Umbilical cord (tissue), 2 donors: ENCODE measurements around the gene LRCH2. TPM values are rescaled to one million over a fixed set of nuclear protein-coding genes. Genes with fewer than 3 reads are reported as not detected.
"Not testable (repeated sequence)": the region's sequence is repeated elsewhere in the genome, so short reads cannot be mapped to it uniquely, and the experiment has no call there.

Source experiments
- DNase-seq: peaks from one replicate; pipeline ENCODE4 v3.0.0-alpha.2; 2015; ENCODE audit warnings: low spot score
- total RNA-seq: library from RNA; depleted of rRNA; stranded (reverse); fragments of >200 nt; gene quantifications from one replicate; pipeline ENCODE4 v1.2.3, GENCODE V29; 2014; ENCODE audit warnings: low replicate concordance; ENCODE audit not compliant: insufficient read depth

LRCH2 gene
- total RNA-seq, 1 donor from 2014 or later: 28.9 TPM

- DNase-seq: not testable (repeated sequence)
Observed at GRCh38 chrX:115209547-115209946, 24.3 kb downstream of the LRCH2 start.

- no peak for DNase-seq
Observed at GRCh38 chrX:115204040-115204439, 29.9 kb downstream of the LRCH2 start.

- no peak for DNase-seq
Observed at GRCh38 chrX:115192244-115192700, 41.6 kb downstream of the LRCH2 start.

DNA sequence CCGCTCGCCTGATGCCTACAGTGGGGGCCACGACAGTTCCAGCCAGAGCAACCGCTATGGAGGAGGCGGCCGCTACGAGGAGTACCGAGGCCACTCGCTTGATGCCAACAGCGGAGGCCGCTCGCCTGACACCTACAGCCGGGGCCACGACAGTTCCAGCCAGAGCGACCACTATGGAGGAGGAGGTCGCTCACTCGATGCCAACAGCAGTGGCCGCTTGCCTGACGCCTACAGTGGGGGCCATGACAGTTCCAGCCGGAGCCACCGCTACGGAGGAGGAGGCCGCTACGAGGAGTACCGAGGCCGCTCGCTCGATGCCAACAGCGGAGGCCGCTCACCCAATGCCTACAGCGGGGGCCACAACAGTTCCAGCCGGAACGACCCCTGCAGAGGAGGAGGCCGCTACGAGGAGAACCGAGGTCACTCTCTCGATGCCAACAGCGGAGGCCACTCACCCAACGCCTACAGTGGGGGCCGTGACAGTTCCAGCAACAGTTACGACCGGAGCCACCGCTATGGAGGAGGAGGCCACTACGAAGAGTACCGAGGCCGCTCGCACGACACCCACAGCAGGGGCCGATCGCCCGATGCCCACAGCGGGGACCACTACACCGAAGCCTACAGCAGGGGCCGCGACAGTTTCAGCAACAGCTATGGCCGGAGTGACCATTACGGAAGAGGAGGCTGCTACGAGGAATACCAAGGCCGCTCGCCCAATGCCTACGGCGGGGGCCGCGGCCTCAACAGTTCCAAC is 42.2 kb downstream of the LRCH2 start:
- DNase-seq: no peak

DNA sequence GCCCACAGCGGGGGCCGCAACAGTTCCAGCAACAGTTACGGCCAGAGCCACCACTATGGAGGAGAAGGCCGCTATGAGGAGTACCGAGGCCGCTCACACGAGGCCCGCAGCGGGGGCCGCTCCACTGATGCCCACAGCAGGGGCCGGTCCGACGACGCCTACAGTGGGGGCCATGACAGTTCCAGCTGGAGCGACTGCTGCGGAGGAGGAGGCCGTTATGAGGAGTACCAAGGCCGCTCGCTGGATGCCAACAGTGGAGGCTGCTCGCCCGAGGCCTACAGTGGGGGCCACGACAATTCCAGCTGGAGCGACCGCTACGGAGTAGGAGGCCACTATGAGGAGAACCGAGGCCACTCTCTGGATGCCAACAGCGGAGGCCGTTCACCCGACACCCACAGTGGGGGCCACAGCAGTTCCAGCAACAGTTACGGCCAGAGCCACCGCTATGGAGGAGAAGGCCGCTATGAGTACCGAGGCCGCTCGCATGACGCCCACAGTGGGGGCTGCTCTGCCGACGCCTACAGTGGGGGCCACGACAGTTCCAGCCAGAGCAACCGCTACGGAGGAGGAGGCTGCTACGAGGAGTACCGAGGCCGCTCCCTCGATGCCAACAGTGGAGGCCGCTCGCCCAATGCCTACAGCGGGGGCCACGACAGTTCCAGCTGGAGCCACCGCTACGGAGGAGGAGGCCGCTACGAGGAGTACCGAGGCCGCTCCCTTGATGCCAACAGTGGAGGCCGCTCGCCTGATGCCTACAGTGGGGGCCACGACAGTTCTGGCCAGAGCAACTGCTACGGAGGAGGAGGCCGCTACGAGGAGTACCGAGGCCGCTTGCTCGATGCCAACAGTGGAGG is 43.0 kb downstream of the LRCH2 start:
- no peak for DNase-seq

GRCh38 chrX:115189646-115190635 is 44.0 kb downstream of the LRCH2 start:
- no peak for DNase-seq

DNA sequence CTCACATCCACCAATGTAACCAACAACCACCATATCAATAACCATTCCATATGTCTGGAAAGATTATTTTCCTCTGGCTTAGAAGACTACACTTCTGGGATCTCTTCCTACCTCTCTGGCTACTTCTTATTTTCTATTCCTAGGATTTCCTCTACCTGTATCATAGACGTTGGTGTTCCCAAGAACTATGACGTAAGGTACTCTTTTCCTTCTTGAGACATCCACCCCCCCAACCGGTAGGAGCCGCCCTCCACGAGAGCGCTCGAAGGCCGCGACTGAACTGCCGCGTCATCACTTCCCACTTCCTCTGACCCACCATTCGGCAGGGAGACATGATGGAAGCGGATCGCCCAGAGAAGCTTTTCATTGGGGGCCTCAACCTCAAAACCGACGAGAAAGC is 44.8 kb downstream of the LRCH2 start, which contains the start of gene RBMXL3:
RBMXL3 (plus strand) TSS at position 301 of the 400 bp plus-strand sequence; CDS start at position 333, 32 bp downstream.
- no peak for DNase-seq

DNA sequence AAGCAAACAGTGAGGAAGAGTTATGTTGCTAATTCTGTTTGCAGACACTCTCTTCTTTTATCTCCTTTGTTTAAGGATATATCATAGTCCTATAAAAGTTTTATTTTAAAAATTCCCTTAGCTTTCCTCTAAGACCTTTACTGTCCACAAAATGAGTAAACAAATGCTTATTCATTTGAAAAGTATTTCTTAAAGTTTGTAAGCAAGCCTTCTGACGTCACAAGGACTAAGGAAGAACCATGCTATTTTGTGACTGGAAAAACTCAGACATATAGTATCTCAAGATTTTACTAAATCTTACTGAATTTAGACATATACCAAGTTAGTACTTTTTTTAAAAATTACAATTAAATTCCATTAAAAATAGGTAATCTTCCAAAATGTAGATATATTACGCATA is 49.9 kb downstream of the LRCH2 start:
- no peak for DNase-seq

DNA sequence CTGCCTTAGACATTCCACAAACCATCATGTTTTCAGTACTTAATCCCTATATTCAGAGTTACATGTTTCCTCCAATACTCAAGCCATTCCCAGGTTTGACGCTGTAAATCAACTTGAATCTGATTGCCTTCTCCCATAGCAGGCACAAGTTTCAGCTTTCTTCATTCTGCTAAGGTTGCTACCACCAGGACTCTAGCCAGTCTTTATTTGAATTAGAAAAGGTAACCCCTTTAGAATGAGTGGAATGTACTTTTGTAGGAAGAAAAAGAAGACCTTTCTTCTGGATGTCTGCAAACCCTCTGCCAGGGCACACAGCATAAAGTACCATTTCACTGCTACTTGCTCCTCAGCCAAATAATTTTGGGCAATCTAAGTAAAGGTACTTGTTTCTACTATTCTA is 55.4 kb downstream of the LRCH2 start:
- no peak for DNase-seq

GRCh38 chrX:115177932-115178331 is 56.0 kb downstream of the LRCH2 start:
- DNase-seq: no peak

GRCh38 chrX:115174548-115174947 is 59.3 kb downstream of the LRCH2 start:
- DNase-seq: no peak

DNA sequence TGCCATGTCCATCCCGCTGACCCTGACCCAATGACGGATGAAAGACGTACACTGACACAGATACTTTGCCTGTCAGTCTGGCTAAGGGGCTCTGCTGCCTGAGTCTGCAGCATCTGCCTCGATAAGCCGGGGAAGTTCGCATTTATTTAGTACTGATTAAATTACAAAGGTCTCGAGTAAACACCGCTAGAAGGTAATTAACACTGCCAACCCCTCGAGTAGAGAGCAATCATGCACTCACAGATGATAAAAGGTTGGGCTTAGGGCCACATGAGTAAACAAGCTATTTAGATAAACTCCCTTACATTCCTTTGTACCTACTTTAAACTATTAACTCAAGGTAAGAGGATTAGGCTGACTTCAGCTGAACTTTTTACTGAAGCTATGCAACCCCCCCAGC is 60.7 kb downstream of the LRCH2 start:
- no peak for DNase-seq

DNA sequence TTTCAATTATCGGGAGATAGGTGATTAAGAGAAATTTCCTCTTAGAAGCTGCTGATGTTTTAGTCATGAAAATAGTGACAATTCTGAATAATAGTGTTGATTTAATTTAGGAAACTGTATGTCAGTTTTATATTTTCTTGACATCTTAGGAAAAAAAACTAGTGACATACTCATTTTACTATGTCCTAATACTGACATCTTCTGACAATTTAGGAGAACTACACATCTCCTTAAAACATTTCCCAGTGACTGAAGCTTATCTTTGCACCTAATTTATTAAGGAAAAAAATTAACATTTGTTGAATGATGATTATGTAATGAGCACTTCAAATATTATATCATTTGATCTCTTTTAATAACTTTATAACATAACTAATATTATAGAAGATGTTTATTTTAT is 86.7 kb downstream of the LRCH2 start:
- DNase-seq: peak; percentile 1

GRCh38 chrX:115142057-115142456 is 91.8 kb downstream of the LRCH2 start:
- no peak for DNase-seq

DNA sequence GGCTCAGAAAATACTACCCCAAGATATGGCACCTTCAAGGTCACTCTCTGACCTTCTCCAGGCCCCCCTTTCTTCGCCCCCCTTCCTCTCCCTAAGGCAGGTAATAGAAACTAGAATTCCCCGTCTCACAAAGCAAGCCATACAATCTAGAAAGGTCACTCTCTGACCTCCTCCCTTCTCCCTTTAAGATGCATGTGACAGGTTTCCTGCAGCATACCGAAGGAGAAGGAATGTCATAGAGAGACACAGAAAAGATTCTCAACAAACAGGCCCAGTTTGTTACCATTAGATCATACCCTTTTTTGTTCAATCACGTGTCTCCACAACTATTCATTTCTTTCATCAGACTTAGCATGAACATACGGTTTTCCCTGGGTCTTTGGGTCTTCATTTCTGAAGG is 95.9 kb downstream of the LRCH2 start:
- DNase-seq: no peak

- no peak for DNase-seq
Observed at GRCh38 chrX:115134382-115134781, 99.5 kb downstream of the LRCH2 start.

DNA sequence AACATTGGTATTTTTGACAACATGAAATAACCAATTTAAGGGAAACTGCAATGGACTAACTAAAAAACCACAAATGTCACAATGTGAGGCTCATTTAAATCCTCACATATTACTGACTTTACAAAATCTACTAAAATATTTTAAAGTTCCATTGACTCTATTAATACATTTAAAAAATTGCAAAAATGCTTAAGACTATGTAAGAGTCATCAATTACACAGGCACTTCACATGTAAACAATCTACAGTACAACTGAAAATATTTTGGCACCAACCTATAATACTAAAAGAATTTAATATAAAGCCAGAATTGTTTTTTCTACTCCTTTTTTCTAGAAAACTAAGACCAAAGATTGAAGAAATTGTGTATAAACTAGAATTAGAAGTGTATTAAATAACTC is 121.5 kb downstream of the LRCH2 start:
- no peak for DNase-seq

GRCh38 chrX:115098897-115099296 is 135.0 kb downstream of the LRCH2 start:
- no peak for DNase-seq

- DNase-seq: no peak
Observed at GRCh38 chrX:115093191-115093590, 140.7 kb downstream of the LRCH2 start.

DNA sequence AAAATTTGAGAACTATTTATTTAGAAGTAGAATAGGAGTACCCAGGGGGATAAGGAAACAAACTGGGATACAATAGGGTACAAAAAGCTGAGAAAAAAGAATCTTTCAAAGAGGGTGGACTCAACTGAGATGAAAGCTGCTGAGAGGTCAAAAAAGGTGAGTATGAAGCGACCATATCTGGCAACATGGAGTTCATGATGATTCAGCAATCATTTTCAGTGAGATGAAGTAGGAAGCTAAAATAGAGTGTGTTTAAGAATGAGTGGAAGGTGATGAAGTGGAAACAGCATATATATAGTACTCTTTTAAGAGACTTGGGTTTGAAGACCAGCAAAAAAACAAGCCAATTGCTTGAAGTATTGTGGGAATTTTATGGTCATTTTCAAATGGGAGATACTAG is 144.5 kb downstream of the LRCH2 start:
- no peak for DNase-seq

- DNase-seq: no peak
Observed at GRCh38 chrX:115068896-115069295, 165.0 kb downstream of the LRCH2 start.
